Measurements from ENCODE around the gene KDM2A. TPM values are rescaled to one million over a fixed set of nuclear protein-coding genes. Genes with fewer than 3 reads are reported as not detected.
A peak's percentile ranks its signal among the peaks of the same experiment; 100 is the strongest.

KDM2A gene
- total RNA-seq, 1 donor from 2014 or later = 31.7 TPM

GRCh38 chr11:67300756-67301312 is 181.8 kb downstream of the KDM2A start:
- no peak for DNase-seq (ENCODE audit: low read depth in 2 of 2)

- no peak for DNase-seq (ENCODE audit: low read depth in 2 of 2)
Measured at GRCh38 chr11:67301313-67301921, 182.4 kb downstream of the KDM2A start.

GRCh38 chr11:67301951-67302516 is 183.0 kb downstream of the KDM2A start:
- no peak for DNase-seq (ENCODE audit: low read depth in 2 of 2)

GRCh38 chr11:67302571-67303131 is 183.6 kb downstream of the KDM2A start:
- DNase-seq (ENCODE audit: low read depth in 2 of 2) = no peak

GRCh38 chr11:67303132-67303834 is 184.2 kb downstream of the KDM2A start, which contains the start of gene SSH3:
SSH3 (plus strand) TSS chr11:67303530; CDS start chr11:67303626, 96 bp downstream.
- DNase-seq (ENCODE audit: low read depth in 2 of 2) = peak; percentile 45 to 52

GRCh38 chr11:67303835-67304411 is 184.9 kb downstream of the KDM2A start:
- DNase-seq (ENCODE audit: low read depth in 2 of 2) = no peak

GRCh38 chr11:67304511-67305113 is 185.5 kb downstream of the KDM2A start:
- no peak for DNase-seq (ENCODE audit: low read depth in 2 of 2)

GRCh38 chr11:67306769-67307544 is 187.9 kb downstream of the KDM2A start:
- DNase-seq (ENCODE audit: low read depth in 2 of 2) = no peak

GRCh38 chr11:67307545-67308001 is 188.5 kb downstream of the KDM2A start:
- DNase-seq (ENCODE audit: low read depth in 2 of 2) = no peak

Other genes with a start within 250 kb of the KDM2A start
- 7.2 and 10.5 TPM in 2 replicates for gene PC, start 160.9 kb upstream of the KDM2A start, total RNA-seq
- not detected in 2 replicates for gene C11orf86, start 144.0 kb upstream of the KDM2A start, total RNA-seq
- gene SYT12, start 96.1 kb upstream of the KDM2A start, total RNA-seq = under 0.01 TPM in 2 replicates
- 10.2 and 23.6 TPM in 2 replicates for gene RHOD, start 62.4 kb upstream of the KDM2A start, total RNA-seq
- gene GRK2, start 147.2 kb downstream of the KDM2A start, total RNA-seq = 28.8 and 29.6 TPM in 2 replicates
- gene ANKRD13D, start 170.0 kb downstream of the KDM2A start, total RNA-seq = 17.2 and 30.2 TPM in 2 replicates
- gene SSH3, start 184.3 kb downstream of the KDM2A start, total RNA-seq = 7.2 and 7.3 TPM in 2 replicates
- 27.7 and 33.5 TPM in 2 replicates for gene POLD4, start 234.3 kb downstream of the KDM2A start, total RNA-seq